Upper lobe of right lung (tissue), 1 donor: ENCODE data around the gene FMO1. TPM values are rescaled to one million over a fixed set of nuclear protein-coding genes. Genes with fewer than 3 reads are reported as not detected.
"Not testable (repeated sequence)": the region's sequence is repeated elsewhere in the genome, so short reads cannot be mapped to it uniquely, and the experiment has no call there.

Experiments used
- ATAC-seq: fragments of 200-7000 bp; cut with Tn5 transposase; one replicate; pipeline ENCODE4 v1.9.1; 2020; ENCODE audit warnings: mild to moderate bottlenecking, moderate library complexity
- DNase-seq: peaks from one replicate; pipeline ENCODE4 v3.0.0-alpha.2; 2020
- H3K27ac ChIP-seq: fragments of 200-600 bp; one replicate; pipeline ENCODE4 v1.8.0; 2022
- H3K27me3 ChIP-seq: fragments of 200-600 bp; one replicate; pipeline ENCODE4 v1.8.0; 2022; ENCODE audit warnings: mild to moderate bottlenecking
- H3K36me3 ChIP-seq: fragments of 200-600 bp; one replicate; pipeline ENCODE4 v1.8.0; 2022
- H3K4me1 ChIP-seq: fragments of 200-600 bp; one replicate; pipeline ENCODE4 v1.8.0; 2022
- H3K4me3 ChIP-seq: fragments of 200-600 bp; one replicate; pipeline ENCODE4 v1.8.0; 2022; ENCODE audit warnings: mild to moderate bottlenecking
- H3K9me3 ChIP-seq: fragments of 200-600 bp; one replicate; pipeline ENCODE4 v1.8.0; 2022
- intact Hi-C: fragments of 100-400 bp; cut with DNase I; formaldehyde crosslinking; loops from one replicate; pipeline ENCODE4 v1.11.0; 2022
- total RNA-seq: library from RNA; stranded (reverse); fragmentation: NEBNext Ultra II Directional; extraction: Animal tissue kit (Norgen Biotek cat#: 25700); gene quantifications from one replicate; pipeline ENCODE4 v1.2.1, GENCODE V29; 2021
- TF ChIP-seq, protein P1 (sequence below): fragments of 200-600 bp; IDR thresholded peaks from one replicate; pipeline ENCODE4 v1.8.0; 2022; ENCODE audit warnings: antibody characterized with exemption
- donor health status: DM: no; HTN: yes; CAD: no; lungs with severe emphysema.

The FMO1 gene
- total RNA-seq, 1 donor from 2014 or later, result 1.3 TPM

DNA sequence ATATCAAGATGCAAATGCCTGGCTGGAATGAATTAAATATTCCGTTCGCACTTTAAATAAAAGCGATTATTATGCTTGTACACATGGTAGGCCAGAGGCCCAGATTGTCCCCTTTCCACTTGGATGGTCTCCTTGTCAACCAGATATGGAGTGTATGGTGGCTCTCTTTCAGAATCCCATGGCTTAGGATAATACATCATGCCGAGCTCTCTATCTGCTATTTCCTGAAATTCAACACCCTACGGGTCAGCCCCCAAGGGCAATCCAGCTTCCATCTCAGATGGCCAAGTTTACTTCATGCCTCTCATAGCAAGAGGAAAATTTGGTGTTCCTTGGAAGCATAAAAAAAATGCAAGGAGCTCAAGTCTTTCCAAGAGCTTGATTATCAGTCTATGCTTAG, 25.4 kb upstream of the FMO1 start:
- H3K4me3 ChIP-seq, result no peak overlapping the region
- no peaks in the 10 kb centered on the region for H3K9me3 ChIP-seq
- TF ChIP-seq, protein P1, sequence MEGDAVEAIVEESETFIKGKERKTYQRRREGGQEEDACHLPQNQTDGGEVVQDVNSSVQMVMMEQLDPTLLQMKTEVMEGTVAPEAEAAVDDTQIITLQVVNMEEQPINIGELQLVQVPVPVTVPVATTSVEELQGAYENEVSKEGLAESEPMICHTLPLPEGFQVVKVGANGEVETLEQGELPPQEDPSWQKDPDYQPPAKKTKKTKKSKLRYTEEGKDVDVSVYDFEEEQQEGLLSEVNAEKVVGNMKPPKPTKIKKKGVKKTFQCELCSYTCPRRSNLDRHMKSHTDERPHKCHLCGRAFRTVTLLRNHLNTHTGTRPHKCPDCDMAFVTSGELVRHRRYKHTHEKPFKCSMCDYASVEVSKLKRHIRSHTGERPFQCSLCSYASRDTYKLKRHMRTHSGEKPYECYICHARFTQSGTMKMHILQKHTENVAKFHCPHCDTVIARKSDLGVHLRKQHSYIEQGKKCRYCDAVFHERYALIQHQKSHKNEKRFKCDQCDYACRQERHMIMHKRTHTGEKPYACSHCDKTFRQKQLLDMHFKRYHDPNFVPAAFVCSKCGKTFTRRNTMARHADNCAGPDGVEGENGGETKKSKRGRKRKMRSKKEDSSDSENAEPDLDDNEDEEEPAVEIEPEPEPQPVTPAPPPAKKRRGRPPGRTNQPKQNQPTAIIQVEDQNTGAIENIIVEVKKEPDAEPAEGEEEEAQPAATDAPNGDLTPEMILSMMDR, result no peak
- no peaks in the 10 kb centered on the region for H3K36me3 ChIP-seq
- DNase-seq (no peak), ATAC-seq (peak; percentile 31)
- intact Hi-C loops, result no loop called here
- H3K27me3 ChIP-seq, result no peaks in the 10 kb centered on the region
- H3K4me1 ChIP-seq, result peaks cover 11% of the 10 kb centered on the region
- H3K27ac ChIP-seq, result no peak overlapping the region

DNA sequence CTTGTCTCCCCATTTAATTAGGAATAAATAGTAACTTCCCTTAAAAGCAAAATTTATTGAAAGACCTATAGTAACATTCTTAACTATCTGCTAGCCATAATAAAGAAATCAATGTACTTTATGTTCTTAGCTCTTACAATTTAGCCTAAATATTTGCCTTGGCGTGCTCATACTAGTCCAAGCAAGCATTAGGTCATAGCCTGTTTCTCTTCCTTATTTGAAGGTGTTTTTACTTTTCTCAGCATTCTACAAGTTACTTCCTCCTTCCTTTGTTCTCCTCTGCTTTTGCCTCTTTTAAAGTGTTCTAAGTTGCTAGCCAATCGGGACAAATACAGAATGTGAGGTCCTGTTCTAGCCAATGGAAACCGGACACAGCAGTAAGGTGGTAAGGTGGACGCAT, 24.0 kb upstream of the FMO1 start:
- H3K27ac ChIP-seq, intact Hi-C loops, H3K36me3 ChIP-seq, H3K9me3 ChIP-seq, H3K27me3 ChIP-seq, H3K4me3 ChIP-seq, ATAC-seq, DNase-seq: not testable (repeated sequence)
- peaks cover 10% of the 10 kb centered on the region for H3K4me1 ChIP-seq

DNA sequence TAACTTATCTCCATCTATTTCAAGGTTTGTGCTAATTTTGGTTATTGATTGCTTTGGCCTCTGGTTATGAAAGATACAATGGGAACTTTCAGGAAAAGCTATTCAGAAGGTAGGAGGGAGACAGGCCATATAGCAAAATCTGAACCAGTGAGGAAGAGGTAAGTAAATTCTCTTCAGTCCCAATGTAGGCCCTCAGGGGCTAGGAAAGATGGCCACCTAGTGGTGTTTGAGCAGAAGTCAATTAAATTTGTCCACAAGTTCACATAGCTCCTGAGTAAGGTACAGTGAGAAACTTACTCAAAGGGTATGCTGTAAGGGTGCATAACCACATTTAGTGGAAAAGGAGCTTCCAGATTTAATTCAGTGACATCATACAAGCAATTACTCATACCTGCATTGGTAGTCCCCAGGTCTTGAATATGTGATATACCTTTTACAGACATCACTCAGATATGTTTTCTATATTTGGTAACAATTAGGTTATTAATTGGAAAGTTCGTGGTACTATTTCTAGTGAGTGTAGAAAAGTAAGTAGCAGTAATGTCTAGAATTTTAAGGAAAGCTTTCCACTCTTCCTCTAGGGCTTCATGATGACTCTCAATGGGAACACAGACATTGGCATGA, 21.4 kb upstream of the FMO1 start:
- H3K27ac ChIP-seq, result no peak overlapping the region
- ATAC-seq (peak; percentile 91), DNase-seq (no peak)
- H3K27me3 ChIP-seq, result no peaks in the 10 kb centered on the region
- H3K4me3 ChIP-seq, result no peak overlapping the region
- no peaks in the 10 kb centered on the region for H3K9me3 ChIP-seq
- H3K4me1 ChIP-seq, result peaks cover 7% of the 10 kb centered on the region
- TF ChIP-seq, protein P1, result peak; percentile 70
- H3K36me3 ChIP-seq, result no peaks in the 10 kb centered on the region
- intact Hi-C loops, result no loop called here

DNA sequence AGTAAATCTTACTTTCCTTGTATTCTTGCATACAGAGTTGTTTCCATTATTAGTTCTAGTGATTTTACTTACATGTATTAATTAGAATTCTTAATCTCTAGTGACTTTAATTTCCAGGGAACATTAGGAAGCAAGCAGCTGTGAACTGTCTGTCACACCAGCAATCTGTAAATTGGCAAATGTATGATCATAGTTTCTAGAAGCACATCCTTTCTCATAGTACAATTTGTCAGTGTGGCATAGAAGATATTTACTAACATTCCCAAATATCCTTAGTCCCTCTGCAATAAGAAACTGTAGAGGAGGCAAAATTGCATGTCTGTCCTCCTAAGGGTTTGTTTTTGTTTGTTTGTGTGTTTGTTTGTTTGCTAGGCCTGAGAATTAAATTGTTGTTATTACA, 17.0 kb upstream of the FMO1 start:
- no peaks in the 10 kb centered on the region for H3K27me3 ChIP-seq
- DNase-seq, result no peak
- no peak overlapping the region for H3K4me3 ChIP-seq
- H3K27ac ChIP-seq, result no peak overlapping the region
- no peak for ATAC-seq
- no peaks in the 10 kb centered on the region for H3K9me3 ChIP-seq
- TF ChIP-seq, protein P1, result no peak
- no peaks in the 10 kb centered on the region for H3K36me3 ChIP-seq
- H3K4me1 ChIP-seq, result no peaks in the 10 kb centered on the region
- intact Hi-C loops, result no loop called here

DNA sequence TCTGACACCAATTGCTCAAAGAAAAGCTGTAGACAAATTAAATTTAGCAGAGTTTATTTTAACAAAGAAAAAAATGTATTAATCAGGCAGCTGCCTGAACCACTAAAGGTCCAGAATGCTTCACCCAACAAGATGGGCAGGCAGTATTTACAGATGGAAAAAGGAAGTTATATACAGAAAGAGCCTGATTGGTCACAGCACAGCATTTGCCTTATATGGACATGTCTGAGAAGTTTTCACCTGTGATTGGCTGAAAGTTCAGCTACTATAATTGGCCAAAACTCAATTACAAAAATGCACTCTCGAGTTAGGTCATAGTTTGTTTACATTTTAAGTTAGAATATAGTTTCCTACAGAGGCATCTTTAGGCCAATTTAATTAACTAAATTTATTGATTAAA, 15.1 kb upstream of the FMO1 start:
- intact Hi-C loops, result no loop called here
- Histone ChIP-seq H3K27ac (no peak overlapping the region), H3K4me1 (no peaks in the 10 kb centered on the region), H3K27me3 (no peaks in the 10 kb centered on the region), H3K36me3 (no peaks in the 10 kb centered on the region), H3K9me3 (no peaks in the 10 kb centered on the region), H3K4me3 (no peak overlapping the region)
- TF ChIP-seq, protein P1, result no peak
- ATAC-seq (no peak), DNase-seq (no peak)

DNA sequence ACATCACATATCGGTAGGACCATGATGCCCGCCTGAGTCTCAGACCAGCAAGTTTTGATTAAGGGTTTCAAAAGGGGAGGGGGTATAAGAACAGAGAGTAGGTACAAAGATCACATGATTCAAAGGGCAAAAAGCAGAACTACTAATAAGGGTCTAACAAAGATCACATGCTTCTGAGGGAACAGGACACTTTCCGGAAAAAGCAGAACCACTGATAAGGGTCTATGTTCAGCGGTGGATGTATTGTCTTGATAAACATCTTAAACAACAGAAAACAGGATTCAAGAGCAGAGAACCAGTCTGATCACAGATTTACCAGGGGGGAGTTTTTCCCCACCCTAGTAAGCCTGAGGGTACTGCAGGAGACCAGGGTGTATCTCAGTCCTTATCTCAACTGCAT, 12.1 kb upstream of the FMO1 start:
- H3K4me3 ChIP-seq, result not testable (repeated sequence)

DNA sequence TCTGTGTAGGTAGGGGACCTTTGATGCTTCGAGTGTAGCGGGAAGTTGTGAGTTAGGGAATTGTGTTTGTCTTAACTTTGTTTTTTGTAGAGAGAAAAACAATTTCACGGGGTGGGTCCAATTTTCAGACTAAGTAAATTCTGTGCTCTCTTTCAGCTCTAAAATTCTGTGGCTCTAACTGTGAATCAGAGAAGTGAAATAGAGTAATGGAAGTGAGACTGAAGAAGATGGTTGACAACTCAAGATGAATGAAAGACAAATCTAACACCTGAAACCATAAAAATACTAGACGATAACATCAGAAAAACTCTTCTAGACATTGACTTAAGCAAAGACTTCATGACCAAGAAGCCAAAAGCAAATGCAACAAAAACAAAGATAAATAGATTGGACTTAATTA, 4.4 kb upstream of the FMO1 start:
- Histone ChIP-seq H3K4me3 (no peak overlapping the region), H3K9me3 (no peaks in the 10 kb centered on the region), H3K27me3 (no peaks in the 10 kb centered on the region), H3K36me3 (no peaks in the 10 kb centered on the region), H3K27ac (no peak overlapping the region), H3K4me1 (no peaks in the 10 kb centered on the region)
- TF ChIP-seq, protein P1, result no peak
- ATAC-seq (no peak), DNase-seq (no peak)
- intact Hi-C loops, result no loop called here

More for the DNA sequence above, 12.1 kb upstream of the FMO1 start:
- DNase-seq, intact Hi-C loops, H3K9me3 ChIP-seq, H3K27me3 ChIP-seq, ATAC-seq, H3K36me3 ChIP-seq, H3K4me1 ChIP-seq, H3K27ac ChIP-seq: not testable (repeated sequence)
